Transverse colon (tissue), 3 donors: ENCODE data around the gene ANGPTL2.

Experiments
- POLR2A ChIP-seq: fragments of 450-650 bp; IDR thresholded peaks from one replicate; pipeline ENCODE4 v1.6.1; 2016; ENCODE audit warnings: antibody characterized with exemption, mild to moderate bottlenecking, moderate library complexity
- POLR2AphosphoS5 ChIP-seq, 3 donors: sonication (generic); formaldehyde crosslinking; IDR thresholded peaks; one replicate each; pipeline ENCODE4 v1.6.1; 2016; ENCODE audit warnings: antibody characterized with exemption in 3 of 3

DNA sequence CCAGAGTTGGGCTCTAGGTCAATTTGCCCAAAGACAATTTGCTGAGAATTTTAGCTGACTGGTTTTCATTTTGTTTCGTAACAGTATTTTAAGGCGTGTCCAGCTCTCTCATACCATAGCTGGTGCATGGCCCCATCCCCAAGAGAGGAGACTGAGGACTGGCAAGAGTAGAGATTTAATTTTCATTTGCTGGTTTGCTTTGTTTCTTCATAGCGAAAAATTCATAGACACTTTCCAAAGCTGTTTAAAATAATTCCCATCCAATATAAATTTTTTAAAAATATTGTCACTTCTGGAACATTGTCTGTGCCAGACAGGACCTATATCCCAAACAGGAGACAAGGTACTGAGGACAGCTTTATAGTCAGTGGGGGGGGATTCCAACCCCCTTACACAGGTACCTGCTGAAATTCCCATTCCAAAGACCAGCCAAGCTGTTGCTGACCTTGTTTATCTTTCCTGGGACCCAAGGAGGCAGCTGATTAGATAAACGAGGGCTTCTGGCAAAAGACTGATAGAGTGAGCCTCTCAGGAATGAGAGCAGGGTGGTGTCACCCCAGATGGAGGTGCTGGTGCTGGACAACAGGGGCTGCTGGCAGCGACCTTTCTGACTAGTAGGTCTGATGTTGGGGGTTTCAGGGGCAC is 6.8 kb upstream of the ANGPTL2 start:
- TF ChIP-seq POLR2AphosphoS5 (IDR thresholded peaks at IDR 0.05), result no peak
- TF ChIP-seq POLR2A, result no peak
